ENCODE results near the gene PTPRG. TPM values are rescaled to one million over a fixed set of nuclear protein-coding genes. Genes with fewer than 3 reads are reported as not detected.
A peak's percentile ranks its signal among the peaks of the same experiment; 100 is the strongest.

PTPRG gene
- total and polyA plus RNA-seq, 12 donors: 6.3 to 119 (median 72.2) TPM

GRCh38 chr3:61933798-61934504, 372.6 kb downstream of the PTPRG start:
- TF ChIP-seq CTCF (IDR thresholded peaks at IDR 0.05) (no peak), POLR2A (IDR thresholded peaks at IDR 0.05) (no peak)
- DNase-seq: no peak
- no peaks in the 10 kb centered on the region for H3K27me3 ChIP-seq
- no peak overlapping the region for H3K4me3 ChIP-seq
- whole genome bisulfite sequencing, 4 donors: 91 to 94% (median 93%) methylated on average over 5 of the region's 5 CpGs
- H3K27ac ChIP-seq: no peak overlapping the region
- intact Hi-C loops (cut with DNase I): no loop called here
- no peaks in the 10 kb centered on the region for H3K36me3 ChIP-seq (replicated peaks in 1 of 2)
- no peaks in the 10 kb centered on the region for H3K9me3 ChIP-seq (replicated peaks in 1 of 3)
- peaks cover 0 to 5% of the 10 kb centered on the region in 2 donors for H3K4me1 ChIP-seq (replicated peaks in 1 of 2)

GRCh38 chr3:61934505-61934871, 373.1 kb downstream of the PTPRG start:
- intact Hi-C loops (cut with DNase I): no loop called here
- 92 to 100% (median 100%) methylated on average over 1 of the region's 1 CpG for WGBS, 4 donors
- Histone ChIP-seq H3K4me3 (no peak overlapping the region), H3K27me3 (no peaks in the 10 kb centered on the region), H3K36me3 (replicated peaks in 1 of 2) (no peaks in the 10 kb centered on the region), H3K27ac (no peak overlapping the region), H3K4me1 (replicated peaks in 1 of 2) (peaks cover 0 to 5% of the 10 kb centered on the region in 2 donors), H3K9me3 (replicated peaks in 1 of 3) (no peaks in the 10 kb centered on the region)
- no peak for TF ChIP-seq POLR2A (IDR thresholded peaks at IDR 0.05)
- TF ChIP-seq CTCF (IDR thresholded peaks at IDR 0.05): no peak
- DNase-seq: no peak

GRCh38 chr3:61935814-61936213, 374.4 kb downstream of the PTPRG start:
- Histone ChIP-seq H3K9me3 (replicated peaks in 1 of 3) (no peaks in the 10 kb centered on the region), H3K4me3 (no peak overlapping the region), H3K27me3 (no peaks in the 10 kb centered on the region), H3K36me3 (replicated peaks in 1 of 2) (no peaks in the 10 kb centered on the region), H3K4me1 (replicated peaks in 1 of 2) (peaks cover 0 to 5% of the 10 kb centered on the region in 2 donors), H3K27ac (no peak overlapping the region)
- intact Hi-C loops (cut with DNase I): no loop called here
- no peak for DNase-seq
- 86 to 96% (median 90%) methylated on average over 2 to 3 of the region's 3 CpGs for WGBS, 4 donors
- TF ChIP-seq CTCF (IDR thresholded peaks at IDR 0.05) (no peak), POLR2A (IDR thresholded peaks at IDR 0.05) (no peak)

GRCh38 chr3:61936344-61936937, 375.1 kb downstream of the PTPRG start:
- 72 to 86% (median 78%) methylated on average over 6 of the region's 6 CpGs for WGBS, 4 donors
- H3K27me3 ChIP-seq: no peaks in the 10 kb centered on the region
- peak in 3 of 7 donors; percentile 7 to 50 (median 28) for DNase-seq
- no peak for TF ChIP-seq POLR2A (IDR thresholded peaks at IDR 0.05)
- TF ChIP-seq CTCF (IDR thresholded peaks at IDR 0.05): peak in 4 of 6 experiments; percentile 30 to 52 (median 44)
- H3K4me1 ChIP-seq (replicated peaks in 1 of 2): peaks cover 0 to 5% of the 10 kb centered on the region in 2 donors
- H3K27ac ChIP-seq: no peak overlapping the region
- no peak overlapping the region for H3K4me3 ChIP-seq
- no peaks in the 10 kb centered on the region for H3K9me3 ChIP-seq (replicated peaks in 1 of 3)
- no peaks in the 10 kb centered on the region for H3K36me3 ChIP-seq (replicated peaks in 1 of 2)
- intact Hi-C loops (cut with DNase I): no loop called here

Measured in adrenal gland (tissue), 12 donors.